GM18870 (cell line): ENCODE results near the gene CABLES2.

Experiments used
- ATAC-seq: cut with Tn5 transposase; IDR thresholded peaks from one replicate; pipeline ENCODE4 v1.9.1; 2021; ENCODE audit warnings: moderate library complexity; ENCODE audit not compliant: unreplicated experiment

Gene CABLES2

DNA sequence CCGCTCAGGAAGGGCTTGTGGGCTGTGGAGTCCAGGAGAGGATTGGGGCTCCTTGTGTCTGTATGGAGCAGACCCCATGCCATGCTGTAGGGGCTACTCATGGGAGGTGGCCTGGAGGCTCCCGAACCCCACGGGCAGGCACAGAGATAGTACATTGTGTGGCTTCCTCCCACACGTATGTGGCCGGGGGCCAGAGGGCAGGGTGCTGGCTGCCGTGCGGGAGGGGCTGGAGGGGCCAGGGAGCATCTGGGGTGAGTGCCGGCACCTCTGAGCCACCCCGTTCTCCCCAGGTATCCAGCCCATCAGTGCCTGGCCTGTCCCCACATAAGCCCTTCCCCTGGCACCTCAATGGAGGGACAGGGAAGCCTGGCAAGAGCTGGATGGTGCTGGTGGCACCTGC is 12.7 kb upstream of the CABLES2 start:
- no peak for ATAC-seq

- ATAC-seq, result no peak
Measured at GRCh38 chr20:62418709-62419487, 11.8 kb upstream of the CABLES2 start.

GRCh38 chr20:62417981-62418708 is 11.1 kb upstream of the CABLES2 start:
- ATAC-seq, result no peak

DNA sequence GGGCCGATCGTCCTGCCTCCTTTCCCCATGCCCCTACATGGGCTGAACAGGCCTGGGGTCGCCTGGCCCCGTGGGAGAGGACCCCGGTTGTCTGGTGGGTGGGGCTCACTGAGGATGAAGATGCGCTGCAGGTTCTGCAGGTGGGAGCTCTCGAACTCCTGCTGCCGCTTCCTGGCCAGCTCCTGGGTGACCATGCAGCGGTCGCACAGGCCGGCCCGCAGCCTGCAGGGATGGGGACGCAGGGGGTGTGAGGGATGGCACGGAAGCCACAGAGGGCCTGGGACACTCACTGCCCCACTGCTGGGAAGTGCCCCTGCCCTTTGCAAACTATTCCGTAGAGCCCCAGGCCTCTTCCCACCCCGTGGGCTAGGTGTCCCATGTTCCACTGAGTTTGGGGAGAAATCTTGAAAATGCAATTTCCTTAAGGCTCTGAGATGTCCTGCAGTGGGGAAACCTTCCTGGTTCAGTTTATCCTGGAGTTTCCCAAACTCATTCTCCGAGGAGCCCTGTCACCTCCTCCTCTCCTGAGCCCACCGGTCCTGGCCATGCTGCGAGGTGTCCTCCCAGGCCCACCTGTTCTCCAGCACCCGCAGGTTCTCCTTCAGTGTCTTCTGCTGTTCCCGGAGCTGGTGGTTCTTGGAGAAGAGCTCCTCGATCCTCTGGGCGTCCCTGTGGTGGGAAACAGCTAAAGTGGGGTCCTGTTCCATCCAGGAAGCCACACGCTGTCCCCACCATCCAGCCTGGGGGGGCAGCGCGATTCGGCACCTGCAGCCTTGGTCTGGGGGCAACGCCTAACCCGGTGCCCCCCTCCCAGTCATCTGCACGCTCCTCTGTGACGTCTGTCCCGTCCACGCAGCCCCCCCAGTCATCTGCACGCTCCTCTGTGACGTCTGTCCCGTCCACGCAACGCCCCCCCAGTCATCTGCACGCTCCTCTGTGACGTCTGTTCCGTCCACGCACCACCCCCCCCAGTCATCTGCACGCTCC is 9.9 kb upstream of the CABLES2 start:
- ATAC-seq, result no peak

DNA sequence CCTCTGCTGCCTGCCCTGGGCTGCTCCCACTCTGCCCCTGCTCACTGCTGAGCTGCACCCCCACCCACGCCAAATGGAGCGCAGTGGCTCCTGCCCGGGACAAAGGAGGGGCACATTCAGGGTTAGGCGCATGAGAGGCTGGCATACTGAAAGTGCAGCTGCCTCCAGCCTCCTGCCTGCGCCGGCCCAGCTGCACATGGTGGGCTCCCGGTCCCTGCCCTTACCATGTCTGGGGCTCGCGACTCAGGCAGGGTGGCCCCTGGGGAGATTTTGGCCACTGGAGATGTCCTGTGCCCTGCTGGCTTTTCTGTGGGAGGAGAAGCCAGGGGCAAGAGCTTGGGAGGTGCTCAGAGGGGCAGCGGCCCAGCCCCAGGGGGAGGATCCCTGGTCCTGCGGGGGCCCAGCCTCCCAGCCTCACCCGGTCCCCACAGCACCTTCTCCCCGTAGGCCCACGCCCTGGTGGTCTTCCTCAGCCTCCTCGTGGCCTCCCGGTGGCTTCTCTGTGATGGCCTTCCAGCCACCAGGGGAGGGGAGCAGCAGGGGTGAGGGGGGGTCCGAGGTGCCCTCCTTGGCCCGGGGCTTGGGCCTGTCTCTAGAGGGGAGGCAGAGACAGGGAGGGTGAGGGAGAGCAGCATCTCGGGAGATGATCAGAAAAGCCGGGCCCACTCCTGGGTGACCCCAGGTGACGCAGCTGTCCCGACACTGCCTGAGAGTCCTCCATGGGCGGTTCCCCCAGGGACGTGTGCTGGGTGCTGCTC is 8.4 kb upstream of the CABLES2 start:
- no peak for ATAC-seq

GRCh38 chr20:62413896-62414481 is 6.9 kb upstream of the CABLES2 start:
- no peak for ATAC-seq

DNA sequence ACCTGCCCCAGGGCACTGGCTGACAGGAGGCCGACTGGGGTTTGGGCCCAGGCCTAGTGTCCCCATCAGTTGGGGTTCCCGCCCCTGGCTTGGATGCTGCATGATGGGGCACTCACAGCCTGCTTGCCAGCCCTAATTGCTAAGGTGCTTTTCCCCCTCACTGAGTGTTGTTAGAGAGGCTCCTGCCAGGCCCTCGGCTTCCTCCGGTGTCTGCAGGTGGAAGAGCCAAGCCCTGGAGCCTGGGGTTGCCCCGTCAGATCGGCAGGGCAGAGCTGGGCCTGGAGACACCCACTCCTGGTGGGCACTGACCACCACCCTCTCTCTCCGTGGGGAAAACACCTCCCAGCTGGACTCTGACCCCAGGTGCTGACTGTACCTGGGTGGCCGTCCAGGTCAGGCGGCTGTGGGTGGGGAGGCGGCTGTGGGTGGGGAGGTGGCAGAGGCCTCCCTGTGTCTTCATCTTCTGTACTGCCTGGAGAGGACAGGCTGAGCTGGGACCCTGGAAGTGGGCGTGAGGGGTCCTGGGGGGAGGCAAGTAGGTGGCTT is 6.0 kb upstream of the CABLES2 start:
- ATAC-seq, result no peak

- no peak for ATAC-seq
Measured at GRCh38 chr20:62412194-62413024, 5.3 kb upstream of the CABLES2 start.

- ATAC-seq, result no peak
Measured at GRCh38 chr20:62411479-62412193, 4.6 kb upstream of the CABLES2 start.

GRCh38 chr20:62410746-62411478 is 3.8 kb upstream of the CABLES2 start:
- no peak for ATAC-seq

GRCh38 chr20:62409931-62410745 is 3.1 kb upstream of the CABLES2 start:
- ATAC-seq, result no peak

DNA sequence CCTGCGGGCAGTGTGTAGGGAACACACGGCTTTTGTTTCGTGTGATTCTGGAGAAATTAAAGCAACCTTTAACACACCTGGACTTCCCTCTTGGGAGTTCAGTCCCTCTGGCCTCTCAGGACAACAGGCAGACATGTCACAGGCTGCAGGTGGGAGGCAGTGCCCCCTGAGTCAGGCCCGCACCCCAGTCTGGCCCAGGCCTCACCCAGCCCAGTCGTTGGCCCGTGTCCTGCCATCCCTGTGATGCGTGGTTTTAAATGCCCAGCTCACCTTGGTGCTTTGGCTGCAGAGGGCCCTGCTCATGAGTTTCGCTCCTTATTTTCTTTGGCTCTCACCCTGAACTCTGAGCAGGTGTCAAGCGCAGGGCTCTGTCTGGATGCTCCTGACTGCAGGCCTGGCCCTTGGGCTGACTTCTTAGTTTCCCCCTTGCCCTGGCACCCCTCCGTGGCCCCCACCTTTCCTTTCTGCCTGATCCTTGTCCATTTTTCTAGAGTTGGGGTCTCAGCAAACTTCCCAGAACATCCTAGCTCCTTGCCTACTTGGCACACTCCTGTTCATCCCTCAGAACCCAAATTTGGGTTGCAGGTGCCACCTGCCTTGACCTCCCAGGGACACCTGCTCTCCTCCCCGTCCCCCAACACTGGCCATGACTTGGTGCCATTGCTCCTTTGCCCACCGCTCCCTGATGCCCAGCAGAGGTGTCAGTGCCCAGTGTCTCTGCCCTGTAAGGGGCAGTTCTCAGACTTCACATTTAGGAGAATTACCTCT is 2.2 kb upstream of the CABLES2 start:
- ATAC-seq, result no peak

GRCh38 chr20:62408640-62409039 is 1.6 kb upstream of the CABLES2 start:
- no peak for ATAC-seq

- ATAC-seq, result no peak
Measured at GRCh38 chr20:62408055-62408454, 970 bp upstream of the CABLES2 start.

- ATAC-seq, result no peak
Measured at GRCh38 chr20:62406635-62407176, 379 bp downstream of the CABLES2 start.
